GM04504 (cell line): ENCODE measurements around the gene GRHL1.

ENCODE experiments used
- DNase-seq: peaks from one replicate; pipeline ENCODE4 v3.0.0-alpha.2; 2012; ENCODE audit warnings: low read depth

The GRHL1 gene

DNA sequence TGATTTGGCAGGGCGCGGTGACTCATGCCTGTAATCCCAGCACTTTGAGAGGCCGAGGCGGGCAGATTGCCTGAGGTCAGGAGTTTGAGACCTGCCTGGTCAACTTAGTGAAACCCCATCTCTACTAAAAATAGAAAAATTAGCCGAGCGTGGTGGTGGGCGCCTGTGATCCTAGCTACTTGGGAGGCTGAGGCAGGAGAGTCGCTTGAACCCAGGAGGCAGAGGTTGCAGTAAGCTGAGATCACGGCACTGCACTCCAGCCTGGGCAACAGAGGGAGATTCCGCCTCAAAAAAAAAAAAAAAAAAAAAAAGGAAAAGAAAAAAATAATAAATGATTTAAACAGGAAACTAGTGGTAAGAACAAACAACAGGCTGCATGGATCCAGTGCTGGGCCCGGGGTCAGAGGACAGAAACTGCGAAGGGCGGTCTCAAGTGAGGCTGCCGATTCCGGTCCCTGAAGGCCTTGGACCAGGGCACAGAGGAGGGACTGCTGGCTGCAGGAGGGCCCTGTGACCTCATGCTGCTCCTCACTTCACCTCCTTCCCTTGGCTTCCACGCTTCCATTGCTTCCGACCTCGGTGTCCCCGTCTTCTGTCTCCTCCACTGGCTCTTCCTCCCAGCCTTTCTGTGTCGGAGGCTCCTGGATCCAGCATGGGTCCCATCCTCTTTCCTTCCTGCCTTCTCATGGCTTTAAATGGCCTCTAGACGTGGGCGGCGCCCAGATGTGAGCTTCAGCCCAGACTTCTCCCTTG lies 2.1 kb upstream of the GRHL1 start:
- no peak for DNase-seq

DNA sequence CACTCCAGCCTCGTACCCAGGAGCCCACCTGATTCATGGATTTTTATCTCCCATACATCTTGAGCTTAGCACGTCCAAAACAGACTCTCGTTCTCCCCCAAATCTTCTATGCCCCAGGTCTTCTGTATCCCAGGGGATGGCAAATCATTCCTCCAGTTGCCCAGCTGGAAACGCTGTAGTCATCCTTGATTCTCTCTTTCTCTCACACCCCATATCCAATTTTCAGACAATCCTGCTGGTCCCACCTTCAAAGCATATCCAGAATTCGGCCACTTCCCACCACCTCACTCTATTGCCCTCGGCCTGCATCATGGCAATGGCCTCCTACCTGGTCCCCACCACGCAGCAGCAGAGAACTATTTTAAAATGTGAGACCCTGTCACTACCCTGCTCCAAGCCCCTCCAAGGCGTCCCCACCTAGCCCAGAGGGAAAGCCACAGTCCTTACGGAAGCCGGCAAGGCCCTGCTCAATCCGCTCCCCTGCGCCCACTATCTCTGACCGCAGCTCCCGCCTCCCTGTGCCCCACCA lies 1.4 kb upstream of the GRHL1 start:
- DNase-seq: no peak

DNA sequence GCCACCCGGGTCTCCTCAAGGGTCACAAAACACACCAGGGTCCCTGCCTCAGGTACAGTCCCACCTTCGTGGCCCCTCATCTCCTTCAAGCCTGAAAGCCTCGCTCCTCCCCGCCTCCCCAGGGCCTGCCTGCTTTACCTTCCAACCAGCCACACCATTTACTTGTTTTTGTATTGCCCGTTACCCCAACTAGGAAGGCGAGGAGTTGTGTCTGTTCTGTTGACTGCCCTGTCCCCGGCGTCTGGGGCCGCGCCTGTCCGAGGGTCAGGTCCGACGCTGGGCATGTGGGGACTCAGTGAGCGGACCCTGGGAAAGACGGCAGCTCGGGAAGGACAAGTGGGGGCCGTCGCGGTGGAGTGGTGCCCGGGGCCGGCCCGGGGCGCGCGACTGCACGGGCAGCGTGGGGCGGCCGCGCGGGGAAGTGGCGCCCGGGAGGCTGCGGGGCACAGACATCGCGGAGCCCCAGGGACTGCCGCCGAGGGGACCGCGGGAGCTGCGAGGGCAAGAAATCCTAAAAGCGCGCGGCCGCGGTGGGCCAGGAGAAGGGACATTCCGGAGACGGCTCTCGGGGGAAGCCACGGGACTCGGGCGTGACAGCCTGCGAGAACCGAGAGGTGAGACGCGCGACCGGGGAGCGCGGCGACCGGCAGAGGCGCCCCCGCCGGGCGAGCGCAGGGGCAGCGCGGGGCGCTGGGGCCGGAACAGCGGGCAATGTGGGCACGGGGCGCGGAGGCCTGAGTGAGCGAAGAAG lies 797 bp upstream of the GRHL1 start:
- no peak for DNase-seq

DNA sequence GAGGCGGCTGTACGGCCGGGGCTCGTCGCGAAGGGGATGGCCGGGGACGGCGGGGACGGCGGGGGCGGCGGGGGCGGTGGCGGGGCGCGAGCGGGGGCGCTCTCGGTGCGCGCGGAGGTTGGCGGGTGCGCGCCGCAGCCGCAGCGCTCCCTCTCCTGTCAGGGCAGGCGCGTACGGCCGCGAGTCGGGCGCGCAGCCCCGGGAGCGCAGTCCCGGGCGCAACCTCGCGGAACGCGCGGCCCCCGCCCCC lies 296 bp upstream of the GRHL1 start:
- DNase-seq: no peak

DNA sequence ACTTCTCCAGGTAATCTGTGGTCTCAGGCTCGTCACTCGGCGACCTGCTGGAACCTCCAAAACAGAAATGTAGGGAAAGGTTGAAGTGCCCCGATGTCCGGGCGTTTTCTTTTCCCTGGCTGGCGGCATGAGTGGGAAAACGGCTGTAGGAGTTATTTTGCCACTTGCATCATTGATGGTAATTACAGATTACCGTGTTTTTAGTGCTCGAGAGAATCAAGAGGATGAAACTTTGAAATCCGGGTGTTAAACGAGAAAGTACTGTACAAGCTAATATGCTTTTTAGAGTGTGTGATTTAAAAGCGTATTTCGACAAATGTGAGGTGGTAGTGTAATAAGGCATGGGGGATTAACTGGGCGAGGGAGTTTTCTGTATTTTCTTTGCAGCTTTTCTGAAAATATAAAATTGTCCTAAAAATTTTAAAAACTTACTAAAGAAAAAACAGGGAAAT lies 819 bp downstream of the GRHL1 start:
- DNase-seq: no peak

DNA sequence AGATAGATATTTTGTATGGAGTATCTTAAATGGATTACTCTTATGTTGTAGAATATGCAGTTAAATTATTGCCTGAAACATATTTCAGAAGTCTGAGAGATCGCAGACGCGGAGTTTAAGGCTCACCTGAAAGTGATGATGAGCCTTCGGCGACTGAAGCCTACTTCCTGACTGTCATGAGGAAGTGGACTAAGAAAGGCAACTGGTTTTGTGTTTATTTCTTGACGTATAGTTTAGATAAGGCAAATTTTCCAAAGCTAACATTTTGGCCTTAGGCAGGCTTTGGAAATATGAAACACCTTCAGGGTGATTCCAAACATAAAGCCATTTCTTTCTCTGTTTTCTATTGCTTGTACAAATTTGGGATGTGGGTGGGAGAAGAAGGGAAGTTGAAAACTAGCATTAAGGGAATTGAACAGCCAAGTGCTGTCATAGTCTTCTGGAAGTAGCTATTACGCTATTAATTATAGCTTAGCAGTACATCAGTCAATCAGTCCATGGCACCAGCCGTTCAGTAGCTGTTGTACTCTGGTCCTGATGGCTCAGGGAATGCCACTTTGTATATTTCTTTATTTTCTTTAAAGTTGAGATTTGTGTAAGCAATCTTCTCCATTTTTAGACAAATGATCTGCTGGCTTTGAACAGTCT lies 1.5 kb downstream of the GRHL1 start:
- DNase-seq: no peak

DNA sequence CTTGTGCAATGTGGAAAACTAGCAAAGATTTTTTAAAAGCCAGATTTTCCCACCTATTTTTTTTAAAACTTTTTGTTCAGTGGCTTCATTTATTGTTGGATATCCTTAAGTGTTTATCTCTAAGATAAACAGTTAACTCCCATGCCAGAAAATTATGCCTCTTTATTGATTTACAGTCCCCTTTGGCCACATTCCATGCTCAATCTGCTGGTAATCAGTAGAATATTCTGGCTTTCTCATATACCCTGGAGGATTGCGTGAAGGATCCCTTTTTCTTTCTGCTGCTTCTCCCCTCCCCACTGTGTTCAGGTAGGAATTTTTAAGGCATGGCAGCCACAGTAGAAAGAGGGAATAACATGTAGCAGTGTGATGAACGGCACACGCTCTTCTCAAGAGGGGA lies 2.6 kb downstream of the GRHL1 start:
- no peak for DNase-seq

DNA sequence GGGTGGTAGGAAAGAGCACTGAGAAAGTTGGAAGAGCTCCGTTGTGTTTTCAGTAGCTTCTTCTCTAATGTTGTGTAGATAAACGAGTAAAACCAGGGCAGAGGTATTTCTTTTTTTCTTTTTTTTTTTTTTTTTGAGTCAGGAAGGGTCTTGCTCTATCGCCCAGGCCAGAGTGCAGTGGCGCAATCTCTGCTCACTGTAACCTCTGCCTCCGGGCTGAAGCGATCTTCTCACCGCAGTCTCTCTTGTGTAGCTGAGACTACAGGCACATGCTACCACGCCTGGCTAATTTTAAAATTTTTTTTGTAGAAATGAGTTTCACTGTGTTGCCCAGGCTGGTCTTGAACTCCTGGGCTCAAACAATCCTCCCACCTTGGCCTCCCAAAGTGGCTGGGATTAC lies 6.6 kb downstream of the GRHL1 start:
- no peak for DNase-seq

DNA sequence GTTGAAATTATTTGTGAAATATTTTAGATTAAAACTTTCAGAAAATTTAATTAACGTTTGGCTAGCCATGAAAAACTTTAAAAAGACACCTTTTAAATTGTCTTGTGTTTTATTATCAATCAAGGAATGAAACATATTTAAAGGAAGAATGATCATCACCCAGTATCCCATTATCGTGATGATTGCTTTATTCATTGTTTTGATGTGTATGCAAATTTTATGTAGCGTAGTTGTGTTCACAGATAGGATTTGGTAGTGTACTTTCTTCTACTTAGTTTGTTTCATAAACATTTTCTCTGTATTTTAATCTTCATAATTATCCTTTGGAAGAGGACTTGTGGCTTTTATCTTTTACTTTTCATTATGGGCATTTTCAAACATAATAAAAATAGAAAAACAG lies 7.8 kb downstream of the GRHL1 start:
- DNase-seq: no peak

DNA sequence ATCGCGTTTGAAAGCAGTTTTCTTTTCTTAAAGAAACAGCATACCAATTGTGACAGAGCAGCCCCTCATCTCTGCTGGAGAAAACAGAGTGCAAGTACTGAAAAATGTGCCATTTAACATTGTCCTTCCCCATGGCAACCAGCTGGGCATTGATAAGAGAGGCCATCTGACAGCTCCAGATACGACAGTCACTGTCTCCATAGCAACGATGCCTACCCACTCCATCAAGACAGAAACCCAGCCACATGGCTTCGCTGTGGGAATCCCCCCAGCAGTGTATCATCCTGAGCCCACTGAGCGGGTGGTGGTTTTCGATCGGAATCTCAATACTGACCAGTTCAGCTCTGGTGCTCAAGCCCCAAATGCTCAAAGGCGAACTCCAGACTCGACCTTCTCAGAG lies 9.5 kb downstream of the GRHL1 start:
- no peak for DNase-seq

DNA sequence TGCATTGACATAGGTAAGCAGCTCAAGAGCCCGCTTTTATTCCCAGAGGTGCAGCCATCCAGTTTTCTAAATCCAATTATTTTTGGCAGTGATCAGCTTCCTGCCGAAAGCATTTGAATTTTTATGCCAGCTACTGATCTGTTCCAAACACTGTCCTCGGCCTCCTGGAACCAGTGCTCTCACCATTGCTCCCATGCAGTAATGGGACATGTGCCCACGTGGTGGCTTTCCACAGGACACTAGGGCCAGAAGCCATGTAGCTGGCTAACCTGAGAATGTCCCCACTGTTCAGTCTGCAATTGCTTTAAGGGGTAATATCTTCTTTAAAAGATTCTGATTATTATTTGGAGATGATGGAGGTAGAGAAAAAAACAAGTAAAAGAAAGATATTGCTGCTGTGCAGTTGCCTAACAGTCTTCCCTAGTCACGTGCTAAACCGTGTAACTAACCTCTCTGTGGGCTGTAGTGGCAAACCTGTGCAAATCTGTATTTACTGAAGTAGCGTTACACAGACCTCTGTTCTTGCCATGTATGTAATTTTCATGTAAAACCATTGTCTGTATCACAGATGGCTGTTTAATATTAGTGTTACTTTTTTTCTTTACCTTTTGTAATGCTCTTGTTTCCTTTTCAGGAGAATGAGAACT lies 13.0 kb downstream of the GRHL1 start:
- no peak for DNase-seq

DNA sequence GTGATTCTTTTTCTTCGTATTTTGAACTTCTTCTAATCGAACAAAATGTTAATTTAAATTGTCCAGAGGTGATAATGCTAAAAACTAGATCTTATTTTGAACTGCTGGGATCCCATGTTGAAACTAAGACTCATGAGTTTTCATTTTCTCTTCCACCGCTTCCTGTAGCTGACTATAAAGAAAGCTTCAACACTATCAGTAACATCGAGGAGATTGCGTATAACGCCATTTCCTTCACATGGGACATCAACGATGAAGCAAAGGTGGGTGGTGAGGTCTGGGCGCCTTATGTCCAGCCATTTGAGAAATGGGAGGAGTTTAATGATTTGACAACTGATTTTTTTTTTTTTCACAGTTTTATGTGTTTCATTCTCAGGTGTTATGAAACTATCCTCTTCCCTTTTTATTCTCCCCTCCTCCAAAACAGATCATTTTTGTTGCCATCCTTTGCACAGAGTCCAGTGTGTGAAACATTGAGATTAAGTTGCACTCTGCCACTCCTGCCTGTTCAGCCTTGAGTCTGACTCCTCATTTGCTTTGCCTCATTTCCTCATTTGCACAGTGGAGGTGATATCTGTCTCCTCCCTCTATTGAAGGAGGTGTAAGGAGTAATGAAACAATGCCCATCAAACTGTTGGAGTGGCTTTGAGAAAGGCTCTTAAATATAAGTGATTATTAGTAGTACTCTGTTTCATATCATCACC lies 13.8 kb downstream of the GRHL1 start:
- DNase-seq: no peak

DNA sequence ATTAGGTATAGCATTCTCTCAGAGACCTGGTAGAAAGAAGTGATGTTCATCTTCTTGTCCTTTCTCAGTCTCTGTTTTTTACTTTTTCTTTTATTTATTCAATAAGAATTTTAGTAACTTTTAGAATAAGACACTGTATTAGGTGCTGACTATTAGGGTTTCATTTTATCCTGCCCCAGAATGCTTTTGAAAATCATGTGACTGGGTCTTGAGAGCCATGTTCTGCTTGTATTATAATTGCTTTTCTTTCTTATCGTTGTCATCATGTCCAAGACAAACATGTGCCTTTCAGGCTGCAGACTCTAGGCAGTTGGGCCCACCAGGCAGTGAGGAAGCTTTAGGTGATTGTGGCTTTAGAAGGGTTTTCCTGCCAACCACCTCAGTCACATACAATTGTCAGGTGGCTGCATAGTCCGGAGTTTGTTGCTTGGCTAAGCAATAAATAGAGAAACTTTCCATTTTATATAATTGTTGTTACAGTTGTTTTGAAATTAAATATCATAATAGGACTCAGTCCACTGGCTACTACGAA lies 15.1 kb downstream of the GRHL1 start:
- no peak for DNase-seq

DNA sequence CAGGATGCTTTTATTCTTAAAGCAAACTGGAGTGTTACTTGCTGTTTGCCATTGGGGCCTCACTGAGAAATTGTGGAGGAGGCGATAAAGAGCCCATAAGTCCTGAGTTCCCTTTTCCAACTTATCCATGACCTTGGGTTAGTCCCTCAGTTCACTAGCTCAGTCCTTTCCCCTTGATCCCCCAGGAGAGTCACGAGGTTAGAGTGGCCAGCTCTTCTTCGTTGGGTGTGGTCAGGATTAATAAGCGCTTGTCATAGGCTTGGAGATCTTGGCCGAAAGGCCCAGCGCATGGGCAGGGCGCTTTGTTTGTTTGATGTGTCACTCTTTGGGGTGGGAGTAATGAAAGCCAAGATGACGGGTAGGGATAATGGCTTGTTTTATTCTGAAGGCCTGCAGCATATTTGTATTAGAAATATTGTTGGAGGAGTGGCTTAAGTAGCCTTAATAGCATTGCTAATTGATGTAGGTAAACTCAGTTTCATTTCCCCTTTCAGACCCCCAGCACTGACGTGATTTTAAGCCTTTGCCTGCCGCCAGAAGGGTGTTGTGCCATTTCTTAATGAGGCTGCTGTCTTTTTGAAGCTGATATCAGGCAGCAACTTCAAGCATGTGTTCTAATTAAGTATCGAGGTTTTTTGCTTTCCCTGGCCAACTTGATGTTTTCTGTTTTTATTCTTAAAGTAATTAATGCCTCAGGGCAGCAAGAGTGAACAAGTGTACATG lies 15.7 kb downstream of the GRHL1 start:
- DNase-seq: no peak

DNA sequence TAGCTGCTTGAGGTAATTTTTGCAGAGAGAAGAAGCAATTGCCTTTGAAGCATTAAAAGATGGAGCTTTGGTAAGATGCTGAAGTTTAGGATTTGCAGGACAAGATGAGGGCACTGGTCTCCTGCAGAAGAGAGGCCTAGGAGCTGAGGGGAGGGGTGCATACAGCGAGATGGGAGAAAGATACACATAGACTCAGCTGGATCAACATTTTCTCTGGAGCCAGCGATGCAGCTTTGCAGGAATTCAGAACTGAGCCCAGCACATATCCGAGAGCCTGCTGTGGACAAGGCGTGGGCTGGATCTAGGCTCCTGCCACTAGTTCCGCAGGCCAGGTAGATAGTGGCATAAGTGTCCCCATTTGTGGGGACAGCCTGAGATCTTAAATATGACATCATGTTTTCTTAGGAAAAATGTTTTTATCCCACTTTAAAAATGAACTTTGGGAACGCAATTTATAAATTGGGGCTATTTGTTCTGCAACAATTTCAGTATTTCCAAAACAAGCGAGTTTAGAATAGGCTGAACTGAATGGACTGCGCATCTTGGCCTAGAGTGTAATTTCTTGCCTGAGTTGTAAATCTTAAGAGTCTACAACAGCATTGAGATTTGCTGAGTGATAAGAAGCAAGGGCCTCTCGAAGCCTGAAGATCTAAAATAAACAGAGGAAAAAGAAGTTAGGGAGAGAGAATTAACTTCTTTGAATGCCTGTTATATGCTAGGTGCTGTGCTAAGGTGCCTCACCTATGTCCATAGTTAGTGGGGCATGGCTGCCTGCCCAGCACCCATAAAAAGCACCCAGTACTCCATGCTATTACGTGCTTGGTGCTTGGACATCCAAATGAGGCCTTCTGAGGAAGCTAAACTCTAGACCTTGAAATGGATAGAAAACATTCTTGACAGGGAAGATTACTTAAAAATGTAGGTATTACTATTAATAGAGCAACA lies 17.3 kb downstream of the GRHL1 start:
- DNase-seq: no peak

DNA sequence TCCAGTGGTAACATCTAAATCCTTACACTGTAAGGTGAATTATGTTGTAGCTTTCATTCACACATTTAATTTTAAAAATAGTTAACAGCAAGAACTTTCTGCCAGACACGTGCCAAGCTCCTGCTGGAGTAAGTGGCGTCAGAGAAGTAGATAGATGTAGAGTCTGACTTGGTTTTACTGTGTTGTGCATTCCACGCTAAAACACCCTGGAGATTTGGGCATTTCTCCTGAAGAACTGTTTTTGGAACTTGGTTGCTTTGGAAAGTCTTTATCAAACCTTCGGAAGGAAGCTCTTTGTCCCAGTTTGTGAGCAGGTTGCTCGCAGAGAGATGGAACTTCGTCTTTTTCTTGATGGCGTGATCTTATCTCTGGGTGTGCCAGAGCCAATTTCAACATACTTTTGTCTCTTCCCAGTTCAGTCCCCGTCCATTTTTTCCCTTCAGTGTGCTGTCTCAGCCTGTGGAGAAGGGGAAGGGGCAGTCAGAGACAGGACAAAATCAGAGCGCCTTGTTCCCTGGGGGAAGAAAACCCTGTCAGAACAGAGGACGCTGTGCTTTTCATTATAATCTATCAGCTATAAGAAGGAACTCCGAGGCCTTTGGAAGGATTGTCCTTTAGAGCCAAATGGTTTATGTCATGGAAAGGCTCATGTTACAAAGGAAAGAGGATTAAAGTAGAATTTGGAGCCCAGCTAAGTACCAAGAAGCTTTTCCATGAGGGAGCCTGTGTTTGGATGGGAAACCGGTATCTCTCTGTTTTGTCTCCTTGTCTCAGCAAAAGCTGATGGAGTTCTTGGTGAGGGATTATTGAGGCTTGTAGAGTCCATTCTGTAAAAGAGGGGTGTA lies 18.9 kb downstream of the GRHL1 start:
- DNase-seq: no peak

DNA sequence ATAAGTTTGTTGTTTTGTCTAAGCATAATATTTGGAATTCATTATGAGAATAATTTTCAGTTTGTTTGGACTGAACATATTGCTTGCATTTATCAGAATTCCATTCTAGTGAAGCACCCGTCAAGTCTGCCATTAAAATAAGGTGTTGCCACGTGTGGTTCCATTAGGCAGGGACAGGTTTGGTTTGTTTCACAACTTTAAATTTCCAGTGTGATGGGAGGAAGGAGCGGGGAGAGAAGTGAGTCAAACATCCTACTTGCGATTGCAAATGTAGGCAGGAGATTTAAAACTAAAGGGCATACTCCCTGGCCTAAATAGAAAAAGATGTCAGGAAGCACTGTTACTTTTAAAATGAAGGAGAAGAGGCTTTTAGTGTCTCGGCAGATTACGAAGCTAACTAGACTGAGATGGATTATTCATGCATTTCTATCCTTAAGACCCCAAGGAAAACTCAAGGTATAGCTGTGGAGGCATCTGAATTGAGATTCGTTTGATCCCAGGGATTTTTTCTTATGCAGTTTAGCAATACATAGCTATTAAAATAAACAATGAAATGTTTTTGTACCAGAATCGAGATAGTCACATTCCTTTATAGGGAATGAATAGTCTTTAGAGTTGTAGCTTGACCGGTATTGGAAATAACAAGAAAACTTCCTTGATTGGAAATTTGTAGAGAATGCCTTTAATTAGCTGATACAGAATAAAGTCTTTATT lies 19.8 kb downstream of the GRHL1 start:
- DNase-seq: no peak

DNA sequence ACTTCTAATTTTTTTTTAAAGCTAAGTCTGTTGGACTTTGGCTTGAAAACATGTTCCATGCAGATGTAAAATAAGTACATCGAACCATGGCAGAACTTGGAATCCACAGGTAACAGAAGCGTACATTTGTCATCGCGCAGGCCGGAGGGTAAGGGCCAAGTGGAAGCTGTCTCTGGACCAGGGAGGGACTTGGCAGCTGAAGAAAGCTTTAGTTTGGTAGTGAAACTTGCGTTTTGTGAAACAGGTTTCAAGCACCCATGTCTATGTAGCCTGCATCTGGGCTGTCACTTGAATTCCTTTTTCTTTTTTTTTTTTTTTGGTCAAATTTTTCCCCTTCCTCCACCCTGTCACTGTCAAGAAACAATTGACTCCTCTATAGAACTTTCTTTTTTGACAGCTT lies 20.4 kb downstream of the GRHL1 start:
- no peak for DNase-seq
